Activated CD4-positive, alpha-beta T cell treated with anti-CD3 and anti-CD28 coated beads, Interleukin-2, amount 50 U/mL, for 1 hour (primary cell): ENCODE results near the gene ADK.
"Not testable (repeated sequence)": the region's sequence is repeated elsewhere in the genome, so short reads cannot be mapped to it uniquely, and the experiment has no call there.

Experiments used
- DNase-seq: peaks from one replicate; pipeline ENCODE4 v3.0.0-alpha.2; 2020

ADK gene

DNA sequence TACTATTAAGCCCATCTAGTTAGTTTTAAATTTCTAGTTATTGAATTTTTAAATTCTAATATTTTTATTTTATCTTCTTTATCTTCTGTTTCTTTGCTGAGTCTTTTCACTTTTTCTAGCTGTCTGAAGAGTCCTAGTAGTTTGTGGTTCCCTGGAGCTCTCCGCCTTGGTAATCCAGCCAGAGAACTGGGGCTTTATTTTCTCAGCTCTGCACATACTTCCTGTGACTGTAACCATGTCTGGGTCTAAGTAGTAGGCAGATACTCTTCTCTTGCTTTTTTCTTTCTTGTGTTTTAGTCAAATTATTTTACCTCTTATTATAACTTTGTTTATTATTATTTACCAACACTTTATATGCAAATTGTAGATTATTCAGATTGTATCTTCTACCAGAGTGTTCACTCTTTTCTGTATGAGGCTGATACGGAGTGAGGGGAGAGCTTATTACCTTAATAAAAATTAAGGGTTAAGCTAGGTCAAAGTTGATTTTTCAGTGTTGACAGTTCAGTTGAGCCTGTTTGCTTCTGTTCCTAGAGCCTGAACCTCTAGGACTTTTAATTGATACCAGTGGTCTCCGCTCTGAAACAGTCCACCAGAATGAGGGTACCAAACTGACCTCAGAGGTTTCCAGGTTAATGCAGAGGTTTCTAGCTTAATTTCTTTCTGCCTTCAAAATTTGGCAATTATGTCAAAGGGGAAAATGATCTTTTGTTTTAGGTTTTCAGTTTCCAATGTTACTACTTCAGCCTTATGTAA lies 155.4 kb downstream of the ADK start:
- DNase-seq: no peak

GRCh38 chr10:74307061-74307651 lies 156.1 kb downstream of the ADK start:
- DNase-seq: no peak

DNA sequence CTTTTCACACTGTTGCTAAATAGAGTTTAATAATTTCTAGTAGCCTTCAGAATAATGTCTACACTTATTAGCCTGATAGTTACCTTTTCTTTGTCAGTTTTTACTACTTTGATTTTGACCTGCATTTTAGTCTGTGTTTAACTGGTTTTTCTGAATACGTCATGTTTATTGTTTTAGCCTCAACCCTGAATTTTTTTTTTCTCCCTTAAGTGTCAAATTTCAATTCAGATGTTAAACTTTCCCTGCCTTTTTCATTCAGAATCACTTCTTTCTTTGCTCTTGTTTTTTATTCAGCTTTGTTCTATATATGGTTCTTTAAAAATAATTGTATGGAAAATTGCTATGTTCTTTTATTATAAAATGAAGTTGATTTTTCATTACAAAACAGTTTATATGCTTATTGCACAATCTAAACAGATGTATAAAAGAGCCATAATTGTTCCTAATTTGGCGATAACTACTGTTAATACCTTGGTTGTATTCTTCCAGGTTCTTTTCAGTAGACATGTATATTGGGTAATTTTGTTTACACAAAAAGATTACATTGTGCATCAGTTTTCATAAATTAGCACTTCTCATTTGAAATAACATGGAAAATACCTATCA lies 159.7 kb downstream of the ADK start:
- no peak for DNase-seq

DNA sequence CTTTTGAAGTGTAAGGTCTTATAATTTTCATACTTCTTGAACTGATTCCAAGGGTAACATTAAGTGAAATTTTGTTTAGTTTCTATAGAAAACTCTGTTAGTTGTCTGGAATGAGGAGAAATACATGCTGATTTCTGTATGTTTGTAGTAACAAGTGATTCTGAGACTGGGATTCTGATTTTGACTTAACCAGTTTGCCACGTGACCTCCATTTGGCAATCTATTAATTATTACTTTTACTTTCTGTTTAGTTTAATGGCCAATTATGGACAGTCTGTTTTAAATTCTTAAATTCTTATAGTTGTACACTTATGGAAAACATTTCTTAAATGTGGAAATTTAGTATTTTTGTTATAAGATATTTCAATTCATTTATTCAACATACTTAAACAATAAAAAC lies 163.1 kb downstream of the ADK start:
- no peak for DNase-seq

GRCh38 chr10:74320026-74320425 lies 169.0 kb downstream of the ADK start:
- DNase-seq: no peak

DNA sequence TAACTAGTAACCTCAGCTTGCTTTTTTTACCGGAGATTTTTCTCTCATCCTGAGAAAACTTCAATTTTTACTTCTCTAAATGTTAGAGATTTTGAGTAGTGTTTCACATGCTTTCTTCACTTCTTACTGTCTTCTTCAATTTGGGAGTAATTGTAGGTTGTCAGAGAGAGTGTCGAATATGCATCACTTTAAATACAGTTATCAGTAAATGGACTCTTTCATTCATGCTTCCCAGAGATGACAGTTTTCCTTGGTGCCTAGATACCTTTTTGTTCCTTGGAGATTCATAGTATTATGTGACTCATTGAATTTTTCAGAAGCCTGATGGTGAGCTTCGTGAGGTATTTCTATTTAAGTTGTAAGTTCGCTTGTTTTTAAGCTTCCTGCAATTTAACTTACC lies 169.7 kb downstream of the ADK start:
- DNase-seq: no peak

GRCh38 chr10:74322141-74322540 lies 171.1 kb downstream of the ADK start:
- no peak for DNase-seq

GRCh38 chr10:74322565-74322964 lies 171.5 kb downstream of the ADK start:
- no peak for DNase-seq

GRCh38 chr10:74328388-74328787 lies 177.4 kb downstream of the ADK start:
- DNase-seq: no peak

DNA sequence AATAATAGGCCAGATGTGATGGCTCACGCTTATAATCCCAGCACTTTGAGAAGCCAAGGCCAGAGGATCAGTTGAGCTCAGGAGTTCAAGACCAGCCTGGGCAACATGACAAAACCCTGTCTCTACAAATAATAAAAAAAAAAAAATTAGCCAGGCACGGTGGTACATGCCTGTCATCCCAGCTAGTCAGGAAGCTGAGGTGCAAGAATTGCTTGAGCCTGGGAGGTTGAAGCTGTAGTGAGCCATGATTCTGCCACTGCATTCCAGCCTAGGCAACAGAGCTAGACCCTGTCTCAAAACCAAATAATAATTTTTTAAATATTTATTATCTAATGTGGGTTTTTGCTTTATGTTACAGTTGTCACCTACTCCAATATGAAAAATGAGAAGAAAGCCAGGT lies 178.9 kb downstream of the ADK start:
- no peak for DNase-seq

DNA sequence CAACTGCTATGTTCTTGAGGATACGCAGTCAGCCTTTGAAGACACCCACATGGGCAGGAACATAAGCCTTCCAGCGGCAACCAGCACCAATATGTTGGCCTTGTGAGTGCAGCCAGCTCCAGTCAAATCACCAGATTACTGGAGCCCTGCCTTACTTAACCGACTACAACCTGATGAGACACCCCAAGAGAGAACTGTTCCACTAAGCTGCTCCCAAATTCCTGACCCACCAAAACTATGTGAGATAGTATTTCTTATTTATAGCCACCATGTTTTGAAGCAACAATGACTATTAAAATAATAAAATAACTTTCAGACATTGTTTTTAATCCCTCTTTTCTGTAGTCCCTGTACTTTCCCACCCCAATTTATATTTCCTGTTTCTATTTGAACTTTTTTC lies 179.6 kb downstream of the ADK start:
- no peak for DNase-seq

- DNase-seq: no peak
Observed at GRCh38 chr10:74332398-74332797, 181.4 kb downstream of the ADK start.

DNA sequence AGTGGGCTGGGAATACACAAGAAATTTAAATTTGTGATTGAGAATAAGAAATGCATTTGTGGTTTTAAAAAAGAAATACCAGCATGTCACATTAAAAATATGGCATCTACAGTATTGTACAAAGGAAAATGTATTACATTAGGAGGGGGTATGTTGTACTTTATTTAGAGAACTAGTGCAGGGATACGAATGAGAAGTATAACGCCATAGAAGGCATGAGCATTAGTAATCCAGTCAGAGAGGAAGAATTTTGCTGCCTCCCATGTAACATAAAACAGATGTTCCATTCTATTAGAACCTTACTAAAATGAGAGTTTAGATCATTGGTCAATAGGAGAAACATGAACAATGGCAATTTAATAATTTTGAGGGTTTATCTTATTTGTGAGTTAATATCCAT lies 182.2 kb downstream of the ADK start:
- no peak for DNase-seq

DNA sequence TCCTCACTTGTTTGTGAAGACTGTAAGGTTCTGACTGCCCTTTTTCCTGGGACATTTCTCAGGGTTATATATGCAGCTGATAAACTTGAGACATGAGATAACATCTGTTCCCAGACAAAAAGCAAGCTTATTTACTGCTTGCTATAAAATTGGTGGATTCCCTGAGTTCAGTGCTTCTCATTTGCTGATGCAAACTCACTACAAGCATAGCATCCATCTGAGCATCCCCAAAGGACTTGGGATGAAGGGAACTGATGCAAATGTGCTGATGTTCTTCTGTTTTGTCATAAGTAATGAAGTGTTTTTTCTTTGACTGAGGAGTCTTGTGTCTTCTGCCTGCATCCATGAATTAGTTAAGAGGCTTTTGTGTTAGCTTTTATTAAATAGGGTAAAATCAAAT lies 183.2 kb downstream of the ADK start:
- DNase-seq: no peak

GRCh38 chr10:74335501-74335900 lies 184.5 kb downstream of the ADK start:
- DNase-seq: no peak

DNA sequence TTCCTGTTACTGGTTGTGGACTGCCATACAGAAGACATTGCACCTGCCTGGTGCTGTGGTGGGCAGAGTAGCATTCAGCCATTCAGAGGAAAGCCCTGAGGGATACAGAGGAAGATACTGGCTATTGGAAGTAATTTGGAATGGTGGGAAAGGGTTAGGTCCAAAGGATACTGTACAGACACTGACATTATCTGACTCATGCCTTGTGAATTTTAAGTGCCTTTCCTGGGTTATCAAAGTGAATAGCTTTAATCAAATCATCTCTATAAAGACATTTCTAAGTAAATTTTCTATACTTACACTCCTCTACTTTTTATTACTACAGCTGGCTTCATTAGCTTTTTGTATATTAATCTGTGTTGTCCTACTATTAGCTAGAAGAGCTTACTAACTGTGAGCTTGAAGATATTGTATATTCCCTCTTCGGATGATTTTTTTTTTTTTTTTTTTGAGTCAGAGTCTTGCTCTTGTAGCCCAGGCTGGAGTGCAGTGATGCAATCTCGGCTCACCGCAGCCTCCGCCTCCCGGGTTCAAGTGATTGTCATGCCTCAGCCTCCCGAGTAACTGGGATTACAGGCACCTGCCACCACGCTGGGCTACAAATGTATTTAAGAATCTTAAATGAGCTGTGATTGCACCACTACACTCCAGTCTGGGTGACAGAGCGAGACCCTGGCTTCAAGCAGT lies 186.5 kb downstream of the ADK start:
- no peak for DNase-seq

GRCh38 chr10:74342991-74343390 lies 192.0 kb downstream of the ADK start:
- no peak for DNase-seq

DNA sequence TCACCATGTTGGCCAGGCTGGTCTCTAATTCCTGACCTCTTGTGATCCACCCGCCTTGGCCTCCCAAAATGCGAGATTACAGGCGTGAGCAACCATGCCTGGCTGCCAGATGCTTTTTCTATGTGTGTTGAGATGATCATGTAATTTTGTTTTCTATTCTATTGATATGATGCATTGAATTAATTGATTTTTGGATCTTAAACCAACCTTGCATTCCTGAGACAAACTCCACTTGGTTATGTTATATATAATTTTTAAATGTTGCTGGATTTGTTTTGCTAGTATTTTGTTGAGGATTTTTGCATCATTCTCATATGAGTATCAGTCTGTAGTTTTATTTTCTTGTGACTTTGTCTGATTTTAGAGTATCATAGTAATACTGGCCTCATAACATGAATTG lies 192.8 kb downstream of the ADK start:
- DNase-seq: no peak

GRCh38 chr10:74344306-74344705 lies 193.3 kb downstream of the ADK start:
- DNase-seq: no peak

- DNase-seq: no peak
Observed at GRCh38 chr10:74347522-74347921, 196.5 kb downstream of the ADK start.

DNA sequence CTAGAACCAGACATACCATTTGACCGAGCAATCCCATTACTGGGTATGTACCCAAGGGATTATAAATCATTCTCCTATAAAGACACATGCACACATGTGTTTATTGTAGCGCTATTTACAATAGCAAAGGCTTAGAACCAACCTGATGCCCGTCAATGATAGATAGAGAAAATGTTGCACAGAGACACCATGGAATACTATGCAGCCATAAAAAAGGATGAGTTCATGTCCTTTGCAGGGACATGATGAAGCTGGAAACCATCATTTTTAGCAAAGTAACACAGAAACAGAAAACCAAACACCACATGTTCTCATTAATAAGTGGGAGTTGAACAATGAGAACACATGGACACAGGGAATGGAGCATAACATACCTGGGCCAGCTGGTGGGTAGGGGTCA lies 202.0 kb downstream of the ADK start:
- not testable (repeated sequence) for DNase-seq

GRCh38 chr10:74361678-74362077 lies 210.7 kb downstream of the ADK start:
- DNase-seq: no peak

- DNase-seq: no peak
Observed at GRCh38 chr10:74363727-74364126, 212.7 kb downstream of the ADK start.

- no peak for DNase-seq
Observed at GRCh38 chr10:74365109-74365508, 214.1 kb downstream of the ADK start.
